GM21529 (cell line): Measurements from ENCODE around the gene NKAIN1.

Source experiments
- ATAC-seq: cut with Tn5 transposase; IDR thresholded peaks from one replicate; pipeline ENCODE4 v1.9.1; 2021; ENCODE audit not compliant: unreplicated experiment

Gene NKAIN1

DNA sequence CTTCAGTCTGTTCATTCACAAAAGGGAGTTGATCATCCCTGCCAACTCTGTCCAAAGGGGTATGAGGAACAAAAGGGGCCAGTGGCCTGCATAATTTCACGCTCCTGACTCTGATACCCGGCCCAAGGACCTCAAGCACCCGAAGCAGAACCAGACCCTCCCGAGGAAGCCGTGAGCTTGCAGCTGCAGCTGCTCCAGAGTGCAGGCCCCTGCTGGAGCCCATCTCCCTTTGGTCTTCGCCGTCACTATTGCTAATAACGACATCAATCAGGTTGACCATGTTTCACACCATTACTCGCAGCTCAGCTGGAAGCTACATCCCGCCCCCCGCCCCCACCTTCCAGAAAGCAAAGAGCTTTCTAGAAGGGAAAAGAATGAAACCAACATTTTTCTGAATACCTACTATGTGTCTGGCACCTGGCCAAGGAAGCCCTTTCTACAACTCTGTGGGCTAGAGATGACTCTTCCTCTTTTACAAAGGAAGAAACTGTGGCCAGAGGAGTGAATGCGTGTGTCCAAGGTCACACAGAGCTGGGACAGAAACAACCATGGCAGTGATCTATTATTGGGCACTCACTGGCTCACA lies 5.5 kb downstream of the NKAIN1 start:
- no peak for ATAC-seq

DNA sequence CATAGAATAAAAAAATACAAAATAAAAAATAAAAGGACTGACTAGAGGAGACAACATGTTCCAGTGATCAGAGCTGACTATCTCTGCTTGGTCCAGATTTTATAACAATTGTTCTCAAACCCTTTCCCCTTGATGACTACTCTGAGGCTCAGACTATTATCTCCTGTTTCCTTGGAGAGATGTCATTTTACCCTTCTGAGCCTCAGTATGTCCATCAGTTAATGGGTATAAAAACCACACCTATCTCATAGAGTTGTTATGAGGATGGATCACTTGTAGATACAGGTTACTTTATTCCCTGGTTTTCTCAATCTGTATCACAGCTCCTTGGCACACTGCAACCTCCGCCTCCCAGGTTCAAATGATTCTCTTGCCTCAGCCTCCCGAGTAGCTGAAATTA lies 7.0 kb downstream of the NKAIN1 start:
- ATAC-seq = no peak

DNA sequence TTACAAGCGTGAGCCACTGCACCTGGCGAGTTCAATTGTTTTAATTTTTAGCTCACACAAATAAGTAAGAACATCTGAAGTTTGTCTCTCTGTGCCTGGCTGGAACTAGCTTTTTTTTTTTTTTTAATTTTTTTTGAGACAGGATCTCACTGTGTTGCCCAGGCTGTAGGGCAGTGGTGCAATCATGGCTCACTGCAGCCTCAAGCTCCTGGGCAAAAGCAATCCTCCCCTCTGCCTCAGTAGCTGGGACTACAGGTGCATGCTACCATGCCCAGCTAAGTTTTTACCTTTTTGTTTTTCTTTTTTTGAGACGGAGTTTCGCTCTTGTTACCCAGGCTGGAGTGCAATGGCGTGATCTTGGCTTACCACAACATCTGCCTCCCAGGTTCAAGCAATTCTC lies 7.9 kb downstream of the NKAIN1 start:
- ATAC-seq = no peak

DNA sequence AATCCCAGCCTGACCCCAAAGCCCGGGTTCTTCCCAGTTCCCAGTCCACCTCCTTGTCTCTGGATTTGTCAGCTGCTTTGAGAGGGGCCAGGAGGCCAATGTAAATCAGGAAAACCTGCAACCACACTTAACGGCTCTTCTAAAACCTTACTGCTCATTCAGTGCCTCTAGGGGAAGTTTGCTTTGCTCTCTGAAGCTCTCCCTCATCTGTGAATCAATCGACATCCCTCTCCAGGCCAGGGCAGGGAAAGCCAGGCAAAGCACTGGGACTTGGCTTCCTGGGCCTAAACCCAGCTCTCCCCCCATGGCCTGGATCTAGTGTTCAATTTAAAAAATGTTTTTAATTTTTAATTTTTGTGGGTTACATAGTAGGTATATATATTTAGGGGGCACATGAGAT lies 9.3 kb downstream of the NKAIN1 start:
- no peak for ATAC-seq

DNA sequence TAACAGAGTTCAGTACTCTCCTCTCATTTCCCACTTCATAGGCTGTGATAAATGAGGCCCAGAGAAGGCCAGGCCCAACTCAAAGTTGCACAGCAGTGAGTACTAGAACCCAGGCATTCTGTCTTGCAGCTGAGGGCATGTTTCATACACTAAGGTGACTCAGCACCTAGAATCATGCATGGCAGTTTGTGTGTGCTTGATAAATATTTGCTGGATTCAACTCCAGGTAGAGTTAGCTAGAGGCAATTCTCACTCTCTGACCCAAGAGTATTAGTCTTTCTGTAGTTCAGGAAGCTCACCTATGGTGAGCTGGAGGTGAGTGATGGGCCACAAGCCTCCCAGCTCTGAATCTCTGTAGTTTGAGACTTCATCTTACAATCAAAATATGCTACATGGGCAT lies 10.7 kb downstream of the NKAIN1 start:
- ATAC-seq = no peak

DNA sequence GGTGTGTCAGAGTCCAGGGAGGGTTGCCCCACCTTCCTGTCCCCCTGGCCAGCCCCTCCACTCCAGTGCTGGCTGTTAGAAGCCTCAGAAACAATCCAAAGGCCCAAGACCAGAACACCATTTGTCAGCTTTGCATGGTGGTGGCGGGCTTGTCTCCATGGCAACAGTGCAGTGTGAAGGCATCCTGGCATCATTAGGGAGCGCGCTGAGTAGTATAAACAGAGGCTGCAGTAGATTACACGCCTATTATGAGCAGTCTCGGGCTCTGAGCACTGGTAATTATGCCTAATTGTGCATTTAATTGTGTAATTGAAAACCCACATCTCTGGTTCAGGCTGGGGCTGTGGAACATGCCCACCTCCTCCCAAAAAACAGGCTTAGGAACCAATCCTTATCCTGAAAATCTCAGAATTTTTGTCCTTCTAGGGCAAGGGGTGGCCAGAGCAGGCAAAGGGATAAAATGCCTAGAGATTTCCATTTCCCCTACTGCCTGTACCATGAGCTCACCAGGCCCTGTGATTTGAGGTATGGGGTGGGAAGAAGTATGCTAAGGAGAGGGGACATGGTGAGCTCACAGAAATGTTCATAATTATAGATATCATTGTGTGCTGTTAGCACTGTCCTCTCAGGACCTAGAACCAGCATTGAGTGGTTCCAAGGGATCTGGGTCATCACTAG lies 11.7 kb downstream of the NKAIN1 start:
- ATAC-seq = no peak

DNA sequence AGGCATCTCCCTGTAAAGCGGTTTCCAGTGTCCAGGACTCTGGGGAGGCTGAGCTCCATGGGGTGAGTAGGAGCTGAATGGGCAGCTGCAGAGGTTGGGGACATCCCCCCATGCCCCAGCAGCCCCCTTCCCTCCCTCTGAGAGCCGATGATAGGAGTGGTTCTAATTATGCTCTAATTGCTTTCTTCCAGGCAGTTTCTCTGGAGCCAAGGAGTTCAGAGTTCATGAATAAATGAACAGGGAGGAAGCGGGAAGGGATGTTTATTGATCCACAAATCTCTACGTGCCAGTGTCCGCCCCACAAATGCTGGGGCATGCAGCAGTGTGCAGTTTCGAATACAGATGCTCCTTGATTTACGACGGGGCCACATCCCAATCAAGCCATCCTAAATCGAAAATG lies 15.6 kb downstream of the NKAIN1 start:
- no peak for ATAC-seq

DNA sequence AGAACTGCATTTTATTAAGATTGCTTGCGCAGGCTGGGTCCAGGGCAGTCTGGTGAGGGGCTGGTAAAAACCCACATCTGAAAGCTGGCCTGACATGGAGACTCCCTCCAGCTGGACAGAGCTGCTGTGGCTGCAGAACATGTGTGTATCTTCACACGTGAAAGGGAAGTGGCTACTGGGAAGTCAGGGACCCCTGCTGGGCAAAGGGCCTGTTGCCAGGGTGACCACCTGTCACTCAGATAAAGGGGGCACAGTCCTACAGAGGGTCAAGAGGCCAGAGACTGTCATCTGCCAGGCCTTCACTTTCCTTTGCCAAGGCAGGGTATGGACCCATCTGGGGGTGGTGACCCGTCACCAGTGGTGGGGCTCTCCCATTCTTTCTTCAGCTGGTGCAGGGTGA lies 17.5 kb downstream of the NKAIN1 start:
- ATAC-seq = no peak

DNA sequence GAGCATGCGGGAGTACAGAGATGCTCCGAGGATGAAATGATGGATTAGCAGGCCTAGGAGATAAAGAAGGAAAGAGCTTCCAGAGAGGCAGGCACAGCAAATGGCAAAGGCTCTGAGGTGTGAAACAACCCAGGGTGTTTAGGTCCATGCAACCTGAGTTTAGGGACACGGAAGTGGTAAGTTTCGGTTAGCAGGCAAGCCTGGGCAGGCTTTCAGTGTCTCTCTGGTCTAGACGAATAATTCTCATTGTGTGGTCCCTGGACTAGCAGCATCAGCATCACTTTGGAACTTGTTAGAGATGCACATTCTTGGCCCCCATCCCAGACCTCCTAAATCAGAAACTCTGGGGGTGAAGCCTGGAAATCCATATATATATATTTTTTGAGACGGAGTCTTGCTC lies 18.6 kb downstream of the NKAIN1 start:
- no peak for ATAC-seq

DNA sequence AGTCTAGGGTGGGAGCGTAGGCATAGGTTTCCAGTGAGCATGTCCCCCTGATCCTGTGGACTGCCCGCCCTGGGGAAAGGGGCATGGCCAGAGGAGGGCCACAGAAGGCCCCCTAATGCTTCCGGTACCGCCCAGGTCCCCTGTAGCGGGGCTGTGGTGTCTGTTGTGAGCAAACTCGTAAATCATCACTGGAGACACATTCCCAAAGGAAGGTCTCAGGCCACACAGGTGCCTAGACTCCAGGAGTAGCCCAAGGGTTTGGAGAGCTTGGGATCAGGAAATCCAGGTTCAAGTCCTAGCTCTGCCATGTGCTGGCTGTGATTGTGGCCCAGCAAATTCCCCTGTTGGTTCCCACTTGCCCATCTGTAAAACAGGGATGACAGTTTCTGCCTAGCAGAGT lies 20.2 kb downstream of the NKAIN1 start:
- ATAC-seq = no peak

DNA sequence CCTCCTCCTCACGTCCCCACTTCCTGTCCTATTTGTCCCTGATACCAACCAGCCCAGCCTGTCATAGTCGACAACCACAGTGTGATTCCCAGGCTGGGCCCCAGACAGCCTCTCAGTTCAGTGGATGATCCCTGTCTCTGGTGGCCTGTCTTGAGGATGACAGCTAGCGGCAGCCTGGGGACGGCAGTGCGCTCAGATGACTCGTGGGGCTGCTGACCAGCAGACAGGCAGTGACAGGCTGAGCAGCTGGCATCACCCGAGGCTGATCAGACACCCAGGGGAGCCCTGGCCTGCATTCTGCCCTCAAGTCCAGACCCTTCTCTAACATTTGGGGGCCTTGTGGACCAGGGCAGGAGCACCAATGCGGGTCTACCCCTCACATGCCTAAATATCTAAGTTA lies 21.0 kb downstream of the NKAIN1 start:
- no peak for ATAC-seq

DNA sequence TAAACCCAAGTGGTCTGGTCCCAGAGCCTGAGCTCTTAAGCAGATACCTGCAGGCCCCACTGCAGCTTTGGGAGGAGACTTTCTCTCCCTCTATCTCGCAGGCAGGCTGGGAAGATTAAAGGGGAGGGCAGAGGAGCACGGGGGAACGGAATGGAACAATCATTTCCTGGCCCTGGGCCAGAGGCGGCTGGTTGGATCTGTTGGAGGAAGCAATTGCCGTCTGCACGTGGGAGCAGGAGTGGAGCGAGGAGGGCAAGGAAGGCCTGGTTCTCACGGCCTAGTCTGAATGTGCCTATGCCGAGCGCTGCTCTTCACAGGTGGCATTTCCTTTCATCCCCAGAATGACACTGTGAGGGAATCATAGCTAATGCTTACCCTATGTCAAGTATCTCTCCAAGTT lies 23.7 kb downstream of the NKAIN1 start:
- no peak for ATAC-seq

DNA sequence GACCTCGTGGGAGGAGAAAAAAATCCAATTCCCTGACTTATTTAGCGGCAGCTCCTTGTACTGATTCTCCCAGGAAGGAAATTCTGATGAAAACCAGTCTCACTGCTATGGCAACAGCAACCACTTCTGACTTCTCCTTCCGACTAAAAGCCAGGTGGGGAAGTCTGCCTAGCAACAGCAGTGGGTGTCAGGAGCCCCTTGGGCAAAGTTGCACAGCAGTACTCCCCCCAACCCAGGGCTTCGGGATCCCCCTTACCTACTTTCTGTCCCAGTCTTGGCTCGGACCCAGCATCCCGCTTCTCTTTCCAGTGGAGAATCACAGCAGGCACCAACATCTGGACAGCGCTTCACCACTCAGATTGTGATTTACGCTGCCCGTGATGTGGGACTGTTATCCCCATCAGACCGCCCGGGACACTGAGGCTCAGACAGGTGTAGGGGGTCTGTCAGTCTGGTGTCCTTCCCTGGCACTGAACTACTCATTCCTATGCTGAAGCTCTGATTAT lies 24.6 kb downstream of the NKAIN1 start:
- ATAC-seq = no peak

DNA sequence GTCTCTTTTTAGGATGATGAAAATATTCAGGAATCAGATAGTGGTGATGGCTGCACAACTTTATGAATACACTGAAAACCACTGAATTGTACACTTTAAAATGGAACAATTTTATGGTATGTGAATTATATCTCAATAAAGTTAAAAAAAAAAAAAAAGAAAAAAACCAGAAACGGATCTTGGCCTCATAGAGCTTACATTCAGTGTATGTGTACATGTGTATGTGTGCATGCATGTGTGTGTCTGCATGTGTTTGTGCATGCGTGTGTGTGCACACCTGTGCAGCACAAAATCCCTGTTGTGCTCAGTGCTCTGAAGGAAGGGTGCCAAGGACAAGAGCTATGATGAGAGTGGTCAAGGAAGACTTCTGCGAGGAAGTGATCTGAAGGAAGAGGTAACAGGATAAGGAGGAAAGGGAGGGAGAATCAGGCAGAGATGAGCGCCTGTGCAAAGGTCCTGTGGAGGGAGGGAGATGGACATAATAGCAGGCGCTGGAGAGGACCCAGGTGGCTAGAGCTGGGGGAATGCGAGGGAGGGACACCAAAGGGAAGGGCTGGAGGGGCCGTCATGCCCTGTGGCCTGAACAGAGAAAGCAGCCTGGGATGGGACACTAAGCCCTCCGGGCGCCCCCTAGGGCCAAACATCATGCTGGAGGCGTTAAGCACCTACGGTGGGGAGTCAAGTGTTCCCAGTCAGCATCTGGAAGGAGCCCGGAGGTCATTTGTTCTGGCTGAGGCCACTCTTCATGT lies 25.2 kb downstream of the NKAIN1 start:
- ATAC-seq = no peak

DNA sequence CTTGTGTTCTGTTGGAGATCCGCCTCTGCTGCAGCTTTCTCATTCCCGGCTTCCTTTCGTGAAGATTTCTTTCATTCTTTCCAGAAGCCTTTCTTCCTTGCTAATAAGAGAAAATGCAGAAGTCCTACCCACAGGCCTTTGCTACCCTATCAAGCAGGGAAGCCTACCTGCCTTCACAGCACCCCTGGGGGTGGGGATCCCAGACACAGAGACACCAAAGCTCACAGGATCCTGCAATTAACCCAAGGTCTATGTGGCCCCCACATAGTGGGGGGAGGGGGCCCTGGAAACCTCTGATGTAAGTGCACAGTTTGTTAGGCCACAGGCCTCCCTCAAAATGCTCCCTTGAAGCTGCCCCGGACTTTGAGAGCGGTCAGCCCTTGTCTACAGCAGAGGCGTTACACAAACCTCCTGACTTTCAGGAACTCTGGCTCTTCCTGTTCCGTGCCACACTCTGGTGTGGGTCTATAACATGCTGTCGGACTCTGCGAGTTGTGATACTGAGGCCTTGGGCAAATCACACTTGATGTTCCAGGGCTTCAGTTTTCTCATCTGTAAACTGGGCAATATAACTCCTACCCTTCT lies 31.2 kb downstream of the NKAIN1 start:
- ATAC-seq = no peak

DNA sequence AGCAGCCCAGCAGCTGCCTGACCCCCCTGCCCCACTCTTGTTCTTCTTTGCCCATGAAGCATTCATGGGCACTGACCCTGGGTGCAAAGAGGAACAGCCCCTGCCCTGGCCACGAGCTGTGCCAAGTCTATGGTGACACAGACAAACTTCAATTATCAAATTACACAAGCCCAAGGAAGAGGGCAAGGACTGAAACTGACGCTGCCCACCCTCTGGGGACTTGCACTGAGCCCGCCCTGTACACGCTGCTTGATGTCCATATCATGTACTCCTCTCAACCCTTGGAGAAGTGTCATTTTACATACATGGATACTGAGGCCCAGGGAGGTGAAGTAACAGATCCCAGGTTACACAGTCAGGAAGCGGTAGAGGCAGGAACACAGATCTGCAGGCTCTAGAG lies 32.1 kb downstream of the NKAIN1 start:
- no peak for ATAC-seq

DNA sequence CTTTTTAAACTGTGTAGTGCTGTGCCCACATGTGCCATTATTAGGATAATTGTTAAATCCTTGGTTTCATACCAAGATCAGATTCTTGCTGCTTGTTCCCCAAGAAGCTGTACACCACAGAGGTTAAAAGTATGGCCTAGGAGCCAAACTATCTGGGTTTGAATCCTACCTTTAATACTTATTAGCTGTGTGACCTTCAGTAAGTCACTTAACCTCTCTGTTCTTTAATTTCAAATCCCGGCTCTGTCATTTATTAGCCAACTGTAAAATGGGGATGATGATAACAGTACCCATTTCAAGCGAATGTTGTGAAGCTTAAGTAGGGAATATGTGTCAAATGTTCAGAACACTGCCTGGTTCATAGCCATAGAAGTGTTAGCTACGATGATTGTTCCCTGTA lies 32.6 kb downstream of the NKAIN1 start:
- no peak for ATAC-seq

DNA sequence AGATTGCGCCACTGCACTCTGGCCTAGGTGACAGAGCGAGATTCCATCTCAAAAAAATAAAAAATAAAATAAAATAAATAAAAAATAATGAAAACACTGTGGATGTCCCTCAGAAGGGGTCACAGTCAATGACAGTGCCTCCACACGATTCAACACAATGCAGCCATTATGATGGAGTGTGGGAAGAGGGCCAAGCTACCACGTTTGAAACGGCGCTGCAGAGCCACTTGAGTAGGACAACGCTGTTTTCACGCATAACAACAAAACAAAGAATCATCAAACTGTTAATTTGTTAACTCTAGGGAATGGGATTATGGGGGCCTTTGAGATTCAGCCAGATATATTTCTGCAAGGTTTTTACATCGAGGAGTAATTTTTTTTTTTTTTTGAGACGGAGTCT lies 36.5 kb downstream of the NKAIN1 start:
- no peak for ATAC-seq

DNA sequence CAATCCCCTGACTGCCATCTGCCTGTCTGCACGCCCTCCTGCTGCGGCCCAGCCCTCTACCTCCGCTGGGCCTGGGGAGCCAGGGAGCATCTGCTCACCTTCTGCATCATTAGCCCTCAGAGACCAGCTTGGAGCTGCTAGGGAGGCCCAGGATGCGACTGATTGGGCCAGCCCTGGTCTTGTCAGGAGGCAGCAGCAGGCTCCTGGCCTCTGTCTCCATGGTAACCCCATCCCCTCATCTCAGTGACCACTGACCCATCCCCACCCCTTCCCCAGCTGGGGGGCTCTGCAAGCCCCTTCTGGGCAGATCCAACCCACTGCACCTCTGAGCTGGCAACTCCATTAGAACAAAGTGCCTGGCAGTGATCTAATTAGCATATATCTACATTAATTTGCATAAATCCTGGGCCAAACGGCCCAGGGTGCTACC lies 37.7 kb downstream of the NKAIN1 start:
- ATAC-seq = no peak

DNA sequence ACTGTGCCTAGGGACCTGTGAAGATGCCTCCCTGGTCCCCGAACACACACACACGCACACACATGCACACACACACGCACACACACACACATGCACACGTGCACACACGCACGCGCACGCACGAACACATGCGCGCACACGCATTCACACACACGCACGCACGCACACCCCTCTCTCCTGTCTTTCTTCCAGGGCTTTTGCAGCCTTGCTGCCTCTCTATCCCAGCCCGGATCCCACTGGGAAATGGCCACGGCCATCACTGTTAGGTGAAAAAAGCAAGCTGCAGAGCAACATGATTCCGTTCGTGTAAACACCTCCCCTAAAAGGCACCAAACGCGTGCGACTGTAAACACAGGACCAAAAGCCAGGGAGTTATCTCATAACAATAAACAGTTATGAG lies 39.7 kb downstream of the NKAIN1 start:
- ATAC-seq = no peak

DNA sequence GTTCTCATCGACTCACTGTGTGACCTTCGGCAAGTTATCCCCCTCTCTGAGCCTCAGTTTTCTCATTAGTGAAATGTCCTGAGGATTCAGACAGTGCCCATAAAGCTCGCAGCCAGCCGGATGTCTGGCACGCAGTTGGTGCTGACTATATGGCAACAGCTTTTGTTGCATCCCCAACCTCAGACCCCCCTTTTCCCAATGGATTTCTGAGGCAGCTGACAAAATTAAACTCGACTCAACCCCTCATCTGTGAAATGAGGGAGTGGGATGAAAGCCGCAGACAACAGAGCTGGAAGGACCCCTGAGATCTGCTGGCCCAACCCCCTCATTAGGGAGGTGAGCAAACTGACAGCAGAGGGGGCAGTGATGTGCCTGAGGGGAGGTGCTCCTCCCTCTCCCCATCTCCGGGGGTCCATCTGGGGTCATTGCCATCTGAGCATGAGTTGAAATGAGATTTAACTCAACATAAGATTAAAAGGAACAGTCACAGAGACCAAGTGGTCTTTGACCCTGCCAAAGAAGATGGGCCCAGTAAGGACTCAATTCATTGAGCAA lies 40.4 kb downstream of the NKAIN1 start:
- no peak for ATAC-seq

DNA sequence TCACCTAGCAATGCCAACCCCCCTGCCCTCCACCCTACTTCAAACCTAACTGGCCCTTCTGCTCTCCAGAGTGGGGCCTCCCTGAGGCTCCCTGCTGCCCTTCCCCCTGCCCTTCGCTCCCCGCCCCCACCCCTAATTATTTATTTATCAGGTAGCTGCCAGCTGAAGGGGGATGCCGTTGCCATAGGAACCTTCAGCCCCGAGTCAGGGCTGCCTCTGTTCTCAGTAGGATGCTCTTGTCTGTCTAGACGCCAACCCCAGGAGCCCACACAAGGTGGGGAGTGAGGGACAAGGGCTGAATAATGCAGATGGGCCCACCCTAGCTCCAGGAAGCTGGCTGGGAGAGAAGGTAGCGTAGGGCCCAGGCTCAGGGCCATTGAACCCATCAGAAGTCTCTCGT lies 41.1 kb downstream of the NKAIN1 start:
- no peak for ATAC-seq
